ENCODE results near the gene UQCRH. TPM values are rescaled to one million over a fixed set of nuclear protein-coding genes. Genes with fewer than 3 reads are reported as not detected.

The UQCRH gene
- total and polyA plus RNA-seq, 2 of the 13 experiments (the other 11 are each of a cell fraction or from before 2014, with no cell fraction given) = 548 to 556 TPM

GRCh38 chr1:46340404-46341221 is 37.1 kb downstream of the UQCRH start, which contains the start of gene NSUN4:
Gene NSUN4, plus strand, starts transcription at chr1:46340807. Its CDS starts 20 bp downstream, at chr1:46340827.
- peaks cover 51% of the 10 kb centered on the region for H3K4me1 ChIP-seq (ENCODE audit: insufficient read depth, low read length)
- ATAC-seq (peak; percentile 92), FAIRE-seq (peak; percentile 61), DNase-seq (ENCODE audit: low spot score) (peak; percentile 85)
- peak within 1 kb of the TSS; percentile 79 to 88 (median 85) for H3K4me3 ChIP-seq (replicated peaks in 1 of 3; ENCODE audit: insufficient read depth in 1 of 3, low read depth in 2 of 3, low read length in 3 of 3)
- no peaks in the 10 kb centered on the region; a peak in 1 of 5 replicates for H3K27me3 ChIP-seq (ENCODE audit: control insufficient read depth in 1 of 2, insufficient read depth in 2 of 2, low read length in 2 of 2)
- H4K20me1 ChIP-seq (ENCODE audit: insufficient read depth, low read length) = no peaks in the 10 kb centered on the region
- H3K9me3 ChIP-seq (ENCODE audit: low read length) = no peaks in the 10 kb centered on the region
- H3K9ac ChIP-seq (ENCODE audit: insufficient read depth, low read depth, low read length) = peak within 1 kb of the TSS; percentile 89
- H3K36me3 ChIP-seq (replicated peaks in 1 of 2; ENCODE audit: control insufficient read depth in 1 of 2, insufficient read depth in 2 of 2, low read length in 2 of 2) = peaks cover 0 to 14% of the 10 kb centered on the region in 2 experiments; a peak in 2 of 5 replicates
- H2AFZ ChIP-seq (ENCODE audit: low read length) = peak within 1 kb of the TSS; percentile 94
- CTCF ChIA-PET (ENCODE audit: low intra/inter-chr PET ratio, low total read pairs) = no interaction called here
- BruUV-seq (replicated peaks) = TSS peak; percentile 93
- H3K79me2 ChIP-seq (ENCODE audit: insufficient read depth, low read length) = peaks cover 17% of the 10 kb centered on the region
- in situ Hi-C loops (cut with HindIII; ENCODE audit: extremely low pct_ligation_motif_present, low pct_unique_long_range_greater_than_20kb) = no loop called here
- peak within 1 kb of the TSS; percentile 98 for H3K4me2 ChIP-seq (ENCODE audit: low read depth, low read length)
- POLR2A ChIA-PET = interaction anchor here (0.7 to 1.2 kb wide), 8 partner anchors 12 to 366 kb away, joined by 3 to 7 read pairs (median 3); partner anchors contain the start of genes LRRC41, RAD54L and UQCRH
- intact Hi-C loops (cut with micrococcal nuclease; ENCODE audit: unreplicated experiment) = loop anchor here (2.0 kb wide), 1 partner anchor 38 kb away; the partner anchor contains the start of genes LRRC41 and UQCRH
- H3K27ac ChIP-seq (ENCODE audit: extremely low read length, insufficient read depth, low read length) = peak within 1 kb of the TSS; percentile 97
- 1% methylated on average over 53 of the region's 53 CpGs for WGBS (ENCODE audit: low lambda C conversion rate)
- TF ChIP-seq RBM39 (IDR thresholded peaks at IDR 0.05; ENCODE audit: low read depth, low read length, poor library complexity, severe bottlenecking) (peak; percentile 79), SRY (CRISPR knock-in tag; IDR thresholded peaks at IDR 0.05) (no peak), ZNF747 (CRISPR knock-in tag; IDR thresholded peaks at IDR 0.05; ENCODE audit: borderline replicate concordance) (no peak), ZNF672 (CRISPR knock-in tag; IDR thresholded peaks at IDR 0.05) (no peak), CEBPG (CRISPR knock-in tag; IDR thresholded peaks at IDR 0.05) (peak; percentile 78), ZNF432 (CRISPR knock-in tag; IDR thresholded peaks at IDR 0.05; ENCODE audit: borderline replicate concordance) (no peak), ZBTB3 (CRISPR knock-in tag; IDR thresholded peaks at IDR 0.05; ENCODE audit: borderline replicate concordance, low read depth) (no peak; the same call in 1 of the 2 replicates), KDM4B (CRISPR knock-in tag; IDR thresholded peaks at IDR 0.05) (0 out of 2 replicates have a peak, but pooled peaks have one; percentile 74), ATM (IDR thresholded peaks at IDR 0.05; ENCODE audit: borderline replicate concordance) (no peak), MZF1 (CRISPR knock-in tag; IDR thresholded peaks at IDR 0.05; ENCODE audit: borderline replicate concordance) (peak; percentile 37; the same call in 1 of the 2 replicates), CENPT (CRISPR knock-in tag; IDR thresholded peaks at IDR 0.05; ENCODE audit: low read depth) (no peak), KLF11 (CRISPR knock-in tag; IDR thresholded peaks at IDR 0.05) (no peak), DNMT1 (CRISPR knock-in tag; IDR thresholded peaks at IDR 0.05) (no peak), BCLAF1 (IDR thresholded peaks at IDR 0.05) (no peak), CC2D1A (CRISPR knock-in tag; IDR thresholded peaks at IDR 0.05) (no peak), GMEB2 (CRISPR knock-in tag; IDR thresholded peaks at IDR 0.05; ENCODE audit: low read depth) (peak; percentile 47; the same call in 1 of the 2 replicates), STAT6 (CRISPR knock-in tag; IDR thresholded peaks at IDR 0.05; ENCODE audit: borderline replicate concordance) (no peak)

All from HepG2 (cell line).